ENCODE data around the gene CALML3. TPM values are rescaled to one million over a fixed set of nuclear protein-coding genes. Genes with fewer than 3 reads are reported as not detected.

Gene CALML3
- total RNA-seq, 2 donors from 2014 or later: not detected

DNA sequence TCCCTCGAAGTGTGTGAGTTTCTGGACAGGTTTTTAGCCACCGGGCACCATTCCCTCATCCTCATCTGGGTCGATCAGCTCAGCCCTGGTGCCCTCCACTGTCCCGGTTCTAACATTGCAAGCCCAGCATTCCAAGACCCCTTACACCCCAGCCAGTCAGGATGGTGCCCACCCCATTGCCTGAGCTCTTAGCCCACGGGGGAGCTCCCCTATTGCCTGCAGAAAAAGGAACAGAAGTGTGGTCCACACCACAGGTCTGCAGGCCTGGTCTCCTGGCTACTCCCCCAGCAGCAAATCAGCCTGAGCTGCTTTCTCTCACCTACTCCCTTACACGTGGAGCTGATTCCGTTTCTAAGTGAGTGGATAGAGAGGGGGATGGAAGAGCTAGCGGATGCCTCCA lies 30.1 kb upstream of the CALML3 start:
- no peak for TF ChIP-seq CTCF (IDR thresholded peaks at IDR 0.05)
- Histone ChIP-seq H3K27me3 (no peaks in the 10 kb centered on the region), H3K4me1 (no peaks in the 10 kb centered on the region), H3K4me3 (no peak overlapping the region), H3K9me3 (peaks cover 0 to 9% of the 10 kb centered on the region in 2 donors), H3K36me3 (no peaks in the 10 kb centered on the region), H3K27ac (no peak overlapping the region)
- no peak for DNase-seq (ENCODE audit: low spot score)

DNA sequence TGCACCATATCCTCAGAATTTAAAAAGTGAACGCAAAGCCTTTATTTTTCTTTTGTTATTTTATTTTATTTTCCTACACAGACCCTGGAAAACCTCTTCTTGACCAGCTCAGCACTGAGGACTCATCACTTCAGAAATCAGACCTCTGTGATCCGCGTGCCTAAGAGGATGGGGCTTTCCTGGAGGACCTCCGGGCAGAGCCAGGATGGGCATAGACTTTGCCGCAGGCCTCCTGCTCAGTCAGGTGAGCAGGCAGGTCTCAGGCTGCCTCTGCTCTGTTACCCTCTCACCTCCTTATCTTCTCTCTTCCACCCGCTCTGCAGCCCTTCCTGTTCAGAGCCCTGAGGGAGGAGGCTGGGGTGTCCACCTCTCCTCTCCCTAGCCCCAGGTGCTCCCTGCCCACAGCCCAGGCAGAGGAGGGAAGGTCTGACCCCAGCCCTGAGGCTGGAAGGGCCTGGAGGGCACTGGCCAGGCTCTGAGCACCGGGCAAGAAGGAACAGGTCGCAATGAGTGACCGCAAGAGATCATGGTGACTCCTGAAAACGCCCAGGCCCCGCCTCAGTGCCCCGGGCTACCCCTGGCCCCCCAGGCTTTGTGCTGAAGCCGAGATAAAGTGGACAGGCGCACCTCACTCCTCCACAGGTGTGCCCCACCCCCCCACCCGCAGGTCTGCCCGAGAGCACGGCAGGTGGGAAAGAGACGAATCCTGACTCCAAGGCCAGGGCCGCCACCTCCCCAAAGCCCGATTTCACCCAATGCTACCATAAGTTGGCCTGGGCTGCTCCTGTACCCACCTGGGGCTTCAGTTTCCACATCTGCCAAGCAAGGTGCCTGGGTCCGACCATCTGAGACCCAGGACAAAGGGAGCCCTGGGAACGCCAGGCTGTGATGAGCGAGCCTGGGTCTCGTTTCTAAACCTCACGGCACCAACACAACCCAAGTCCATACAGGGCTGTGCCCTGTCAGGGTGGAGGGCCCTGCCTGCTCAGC lies 28.2 kb upstream of the CALML3 start:
- no peaks in the 10 kb centered on the region for H3K36me3 ChIP-seq
- no peak for DNase-seq (ENCODE audit: low spot score)
- no peak overlapping the region for H3K27ac ChIP-seq
- H3K9me3 ChIP-seq: peaks cover 0 to 9% of the 10 kb centered on the region in 2 donors
- no peaks in the 10 kb centered on the region for H3K4me1 ChIP-seq
- no peak overlapping the region for H3K4me3 ChIP-seq
- no peak for TF ChIP-seq CTCF (IDR thresholded peaks at IDR 0.05)
- no peaks in the 10 kb centered on the region for H3K27me3 ChIP-seq

DNA sequence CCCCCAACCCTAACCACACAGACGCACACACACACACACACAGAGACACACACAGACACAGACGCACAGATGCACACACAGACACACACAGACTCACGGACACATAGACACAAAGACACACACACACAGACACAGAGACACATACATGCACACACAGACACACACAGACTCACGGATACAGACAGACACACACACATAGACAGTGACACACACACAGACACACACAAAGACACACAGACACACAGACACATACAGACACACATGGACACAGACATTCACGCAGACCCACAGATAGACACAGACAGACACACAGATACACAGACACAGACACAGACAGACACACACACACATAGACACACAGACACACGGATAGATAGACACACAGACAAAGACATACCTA lies 27.5 kb upstream of the CALML3 start:
- H3K27me3 ChIP-seq: no peaks in the 10 kb centered on the region
- no peaks in the 10 kb centered on the region for H3K4me1 ChIP-seq
- no peak for DNase-seq (ENCODE audit: low spot score)
- no peak for TF ChIP-seq CTCF (IDR thresholded peaks at IDR 0.05)
- H3K4me3 ChIP-seq: no peak overlapping the region
- H3K9me3 ChIP-seq: peaks cover 0 to 3% of the 10 kb centered on the region in 2 donors
- H3K36me3 ChIP-seq: no peaks in the 10 kb centered on the region
- H3K27ac ChIP-seq: no peak overlapping the region

DNA sequence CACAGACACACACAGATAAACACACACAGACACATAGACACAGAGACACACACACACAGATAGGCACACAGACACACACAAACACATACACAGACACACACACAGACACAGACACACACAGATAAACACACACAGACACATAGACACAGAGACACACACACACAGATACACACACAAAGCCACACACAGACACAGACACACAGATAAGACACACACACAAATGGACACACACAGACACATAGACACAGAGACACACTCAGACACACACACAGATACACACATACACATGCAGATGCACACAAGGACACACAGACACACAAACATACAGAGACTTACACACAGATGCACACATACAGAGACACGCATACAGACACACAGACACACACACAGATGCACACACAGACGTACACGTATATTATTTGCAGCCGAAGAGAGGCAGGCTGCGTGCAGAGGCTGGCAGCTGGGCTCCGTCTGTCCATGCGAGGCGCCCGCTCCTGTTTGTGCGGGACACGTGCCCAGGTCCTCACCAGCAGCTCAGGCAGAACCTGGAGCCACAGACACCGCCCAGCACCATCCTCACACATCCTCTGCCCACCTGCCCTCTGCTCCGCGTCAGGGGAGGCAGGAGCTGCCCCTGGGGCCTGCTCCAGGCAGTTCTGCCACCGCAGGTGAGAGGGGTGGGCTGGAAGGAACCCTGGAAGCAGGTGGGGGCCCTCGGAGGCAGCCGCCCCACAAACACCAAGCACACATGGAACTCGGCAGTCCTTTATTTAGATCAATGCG lies 26.6 kb upstream of the CALML3 start:
- H3K27ac ChIP-seq: no peak overlapping the region
- no peaks in the 10 kb centered on the region for H3K27me3 ChIP-seq
- no peak for DNase-seq (ENCODE audit: low spot score)
- no peaks in the 10 kb centered on the region for H3K9me3 ChIP-seq
- H3K4me3 ChIP-seq: no peak overlapping the region
- no peaks in the 10 kb centered on the region for H3K36me3 ChIP-seq
- no peak for TF ChIP-seq CTCF (IDR thresholded peaks at IDR 0.05)
- no peaks in the 10 kb centered on the region for H3K4me1 ChIP-seq

DNA sequence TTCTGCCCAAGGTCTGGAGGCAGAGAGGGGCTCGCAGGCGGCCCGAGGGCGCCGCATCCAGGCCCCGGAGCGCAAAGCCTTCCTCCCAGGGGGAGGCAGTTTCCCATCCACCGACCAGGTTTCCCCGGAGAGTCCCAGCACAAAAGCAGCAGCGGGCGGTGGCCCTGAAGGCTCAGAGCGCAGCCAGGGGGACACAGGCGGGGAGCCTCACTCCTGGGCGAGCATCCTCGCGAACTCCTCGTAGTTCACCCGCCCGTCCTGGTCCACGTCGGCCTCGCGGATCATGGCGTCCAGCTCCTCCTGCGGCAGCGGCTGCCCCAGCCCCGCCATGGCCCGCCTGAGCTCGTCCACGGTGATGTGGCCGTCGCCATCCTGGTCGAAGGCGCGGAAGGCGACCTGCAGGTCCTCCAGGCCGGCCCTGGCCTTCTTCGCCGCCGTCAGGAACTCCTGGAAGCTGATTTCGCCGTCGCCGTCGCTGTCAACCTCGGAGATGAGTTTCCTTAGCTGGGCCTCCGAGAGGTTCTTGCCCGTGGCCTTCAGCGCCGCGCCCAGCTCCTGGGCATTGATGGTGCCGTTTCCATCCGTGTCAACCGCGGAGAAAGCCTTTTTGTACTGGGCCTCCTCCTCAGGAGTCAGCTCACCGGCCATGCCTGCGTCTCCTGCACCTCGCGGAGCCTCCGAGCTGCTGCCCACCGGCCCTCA lies 25.8 kb upstream of the CALML3 start:
- Histone ChIP-seq H3K27me3 (no peaks in the 10 kb centered on the region), H3K9me3 (no peaks in the 10 kb centered on the region), H3K36me3 (no peaks in the 10 kb centered on the region), H3K27ac (no peak overlapping the region), H3K4me3 (no peak overlapping the region), H3K4me1 (no peaks in the 10 kb centered on the region)
- no peak for TF ChIP-seq CTCF (IDR thresholded peaks at IDR 0.05)
- no peak for DNase-seq (ENCODE audit: low spot score)
